ENCODE results near the gene KLK7.

DNA sequence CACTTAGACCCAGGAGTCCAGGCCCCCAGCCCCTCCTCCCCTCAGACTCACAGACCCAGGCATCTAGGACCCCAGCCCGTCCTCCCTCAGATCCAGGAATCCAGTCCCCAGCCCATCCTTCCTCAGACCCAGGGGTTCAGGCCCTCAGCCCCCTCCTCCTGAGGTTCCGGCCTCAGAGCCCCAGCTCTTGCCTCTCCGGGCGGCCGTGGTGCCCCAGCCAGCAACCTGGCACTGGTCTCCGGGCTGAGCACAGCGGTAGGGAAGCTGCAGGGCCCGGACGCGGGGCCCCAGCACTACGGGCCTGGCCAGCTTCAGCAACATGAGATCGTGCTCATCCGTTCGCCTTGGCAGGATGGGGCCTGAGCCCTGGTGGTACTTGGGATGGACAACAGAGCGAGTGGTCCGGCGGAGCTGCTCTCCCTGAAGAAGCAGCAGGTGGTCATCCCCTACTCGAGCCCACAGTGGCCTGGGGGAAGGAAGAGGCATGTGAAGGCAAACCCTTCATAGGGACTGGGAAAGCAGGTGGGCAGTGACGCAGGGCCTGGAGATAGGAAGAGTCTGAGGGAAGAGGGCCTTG lies 32.1 kb upstream of the KLK7 start:
- TF ChIP-seq, protein P1, sequence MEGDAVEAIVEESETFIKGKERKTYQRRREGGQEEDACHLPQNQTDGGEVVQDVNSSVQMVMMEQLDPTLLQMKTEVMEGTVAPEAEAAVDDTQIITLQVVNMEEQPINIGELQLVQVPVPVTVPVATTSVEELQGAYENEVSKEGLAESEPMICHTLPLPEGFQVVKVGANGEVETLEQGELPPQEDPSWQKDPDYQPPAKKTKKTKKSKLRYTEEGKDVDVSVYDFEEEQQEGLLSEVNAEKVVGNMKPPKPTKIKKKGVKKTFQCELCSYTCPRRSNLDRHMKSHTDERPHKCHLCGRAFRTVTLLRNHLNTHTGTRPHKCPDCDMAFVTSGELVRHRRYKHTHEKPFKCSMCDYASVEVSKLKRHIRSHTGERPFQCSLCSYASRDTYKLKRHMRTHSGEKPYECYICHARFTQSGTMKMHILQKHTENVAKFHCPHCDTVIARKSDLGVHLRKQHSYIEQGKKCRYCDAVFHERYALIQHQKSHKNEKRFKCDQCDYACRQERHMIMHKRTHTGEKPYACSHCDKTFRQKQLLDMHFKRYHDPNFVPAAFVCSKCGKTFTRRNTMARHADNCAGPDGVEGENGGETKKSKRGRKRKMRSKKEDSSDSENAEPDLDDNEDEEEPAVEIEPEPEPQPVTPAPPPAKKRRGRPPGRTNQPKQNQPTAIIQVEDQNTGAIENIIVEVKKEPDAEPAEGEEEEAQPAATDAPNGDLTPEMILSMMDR (IDR thresholded peaks at IDR 0.05; ENCODE audit: poor library complexity), result no peak
- no peak for TF ChIP-seq EZH2 (IDR thresholded peaks at IDR 0.05; ENCODE audit: borderline replicate concordance)
- no peak for TF ChIP-seq EZH2phosphoT487 (IDR thresholded peaks at IDR 0.05; ENCODE audit: low read depth, severe bottlenecking, unreplicated experiment)

Measured in hepatocyte (in vitro differentiated cells).